HG03457 (cell line): ENCODE results near the gene LCN10.
"Not testable (repeated sequence)": the region's sequence is repeated elsewhere in the genome, so short reads cannot be mapped to it uniquely, and the experiment has no call there.

ENCODE experiments used
- ATAC-seq: cut with Tn5 transposase; IDR thresholded peaks from one replicate; pipeline ENCODE4 v1.9.1; 2021; ENCODE audit warnings: moderate number of reproducible peaks; ENCODE audit not compliant: unreplicated experiment

The LCN10 gene

GRCh38 chr9:136742591-136743391, at the start of gene LCN10:
Gene LCN10 (minus strand): TSS chr9:136742940. CDS start chr9:136742903, 37 bp downstream.
- no peak for ATAC-seq

- ATAC-seq, result no peak
These were observed 49.0 kb upstream of the LCN10 start for GRCh38 chr9:136791516-136792276.

- peak; percentile 59 for ATAC-seq
These were observed 48.1 kb upstream of the LCN10 start, which contains the start of gene TMEM141 for GRCh38 chr9:136790640-136791515. Gene TMEM141 (plus strand): TSS chr9:136791344. CDS start chr9:136791371, 27 bp downstream.

- no peak for ATAC-seq
These were observed 46.8 kb upstream of the LCN10 start for GRCh38 chr9:136789523-136789937.

GRCh38 chr9:136788644-136789522, 46.1 kb upstream of the LCN10 start:
- not testable (repeated sequence) for ATAC-seq

- no peak for ATAC-seq
These were observed 45.1 kb upstream of the LCN10 start for GRCh38 chr9:136787690-136788400.

GRCh38 chr9:136786983-136787382, 44.2 kb upstream of the LCN10 start:
- not testable (repeated sequence) for ATAC-seq

- no peak for ATAC-seq
These were observed 43.7 kb upstream of the LCN10 start for GRCh38 chr9:136786451-136786850.

- not testable (repeated sequence) for ATAC-seq
These were observed 43.0 kb upstream of the LCN10 start for GRCh38 chr9:136785565-136786355.

GRCh38 chr9:136784997-136785361, 42.2 kb upstream of the LCN10 start:
- no peak for ATAC-seq

- ATAC-seq, result no peak
These were observed 41.7 kb upstream of the LCN10 start for GRCh38 chr9:136784249-136784996.

GRCh38 chr9:136782452-136782851, 39.7 kb upstream of the LCN10 start:
- no peak for ATAC-seq

- no peak for ATAC-seq
These were observed 37.1 kb upstream of the LCN10 start for GRCh38 chr9:136779808-136780207.

GRCh38 chr9:136777359-136777758, 34.6 kb upstream of the LCN10 start:
- no peak for ATAC-seq

- ATAC-seq, result no peak
These were observed 34.2 kb upstream of the LCN10 start for GRCh38 chr9:136776947-136777346.

- ATAC-seq, result no peak
These were observed 32.5 kb upstream of the LCN10 start for GRCh38 chr9:136775191-136775590.

GRCh38 chr9:136774416-136775045, 31.8 kb upstream of the LCN10 start:
- no peak for ATAC-seq
